ENCODE results near the gene RRAS2. TPM values are rescaled to one million over a fixed set of nuclear protein-coding genes. Genes with fewer than 3 reads are reported as not detected.

The RRAS2 gene
- total RNA-seq, 2 donors from 2014 or later: 15.8 to 27.5 TPM

GRCh38 chr11:14331476-14332136, 27.4 kb downstream of the RRAS2 start:
- H3K4me3 ChIP-seq: no peak overlapping the region
- no peak for DNase-seq
- TF ChIP-seq POLR2A (IDR thresholded peaks at IDR 0.05) (no peak), CTCF (IDR thresholded peaks at IDR 0.05) (no peak)
- no peaks in the 10 kb centered on the region for H3K4me1 ChIP-seq
- 71 to 86% methylated on average over 6 of the region's 6 CpGs for WGBS, 2 donors
- H3K36me3 ChIP-seq (replicated peaks in 1 of 2; ENCODE audit: insufficient read depth in 1 of 2, low read depth in 2 of 2): no peaks in the 10 kb centered on the region
- H3K27ac ChIP-seq: no peak overlapping the region
- no peaks in the 10 kb centered on the region for H3K27me3 ChIP-seq
- ATAC-seq: no peak
- no peaks in the 10 kb centered on the region for H3K9me3 ChIP-seq
- intact Hi-C loops (cut with DNase I): no loop called here

- no peaks in the 10 kb centered on the region for H3K4me1 ChIP-seq
- no peaks in the 10 kb centered on the region for H3K9me3 ChIP-seq
- ATAC-seq (no peak), DNase-seq (no peak)
- intact Hi-C loops (cut with DNase I): no loop called here
- H3K36me3 ChIP-seq (replicated peaks in 1 of 2; ENCODE audit: insufficient read depth in 1 of 2, low read depth in 2 of 2): no peaks in the 10 kb centered on the region
- TF ChIP-seq CTCF (IDR thresholded peaks at IDR 0.05): no peak
- TF ChIP-seq POLR2A (IDR thresholded peaks at IDR 0.05): no peak
- no peak overlapping the region for H3K4me3 ChIP-seq
- 95 to 98% methylated on average over 2 of the region's 2 CpGs for WGBS, 2 donors
- no peak overlapping the region for H3K27ac ChIP-seq
- H3K27me3 ChIP-seq: no peaks in the 10 kb centered on the region
Observed at GRCh38 chr11:14330881-14331280, 28.1 kb downstream of the RRAS2 start.

- ATAC-seq (no peak), DNase-seq (no peak)
- intact Hi-C loops (cut with DNase I): no loop called here
Observed at GRCh38 chr11:14329702-14330101, 29.3 kb downstream of the RRAS2 start.

GRCh38 chr11:14327116-14327515, 31.9 kb downstream of the RRAS2 start:
- DNase-seq (no peak), ATAC-seq (no peak)
- no peaks in the 10 kb centered on the region for H3K36me3 ChIP-seq (replicated peaks in 1 of 2; ENCODE audit: insufficient read depth in 1 of 2, low read depth in 2 of 2)
- TF ChIP-seq POLR2A (IDR thresholded peaks at IDR 0.05): no peak
- TF ChIP-seq CTCF (IDR thresholded peaks at IDR 0.05): no peak
- H3K27me3 ChIP-seq: no peaks in the 10 kb centered on the region
- no peaks in the 10 kb centered on the region for H3K4me1 ChIP-seq
- no peak overlapping the region for H3K4me3 ChIP-seq
- intact Hi-C loops (cut with DNase I): no loop called here
- H3K27ac ChIP-seq: no peak overlapping the region
- no peaks in the 10 kb centered on the region for H3K9me3 ChIP-seq

More at GRCh38 chr11:14329702-14330101, 29.3 kb downstream of the RRAS2 start:
- Histone ChIP-seq H3K4me3 (no peak overlapping the region), H3K36me3 (replicated peaks in 1 of 2; ENCODE audit: insufficient read depth in 1 of 2, low read depth in 2 of 2) (no peaks in the 10 kb centered on the region), H3K27me3 (no peaks in the 10 kb centered on the region), H3K27ac (no peak overlapping the region), H3K9me3 (no peaks in the 10 kb centered on the region), H3K4me1 (no peaks in the 10 kb centered on the region)
- no peak for TF ChIP-seq POLR2A (IDR thresholded peaks at IDR 0.05)
- TF ChIP-seq CTCF (IDR thresholded peaks at IDR 0.05): no peak
- WGBS, 2 donors: 71 to 91% methylated on average over 2 of the region's 2 CpGs

- ATAC-seq: no peak
- no peak overlapping the region for H3K4me3 ChIP-seq
- 92 to 93% methylated on average over 6 of the region's 6 CpGs for WGBS, 2 donors
- H3K27me3 ChIP-seq: no peaks in the 10 kb centered on the region
- peaks cover 7% of the 10 kb centered on the region for H3K4me1 ChIP-seq
- DNase-seq: no peak
- H3K9me3 ChIP-seq: no peaks in the 10 kb centered on the region
- intact Hi-C loops (cut with DNase I): no loop called here
- no peak for TF ChIP-seq POLR2A (IDR thresholded peaks at IDR 0.05)
- H3K27ac ChIP-seq: no peak overlapping the region
- no peaks in the 10 kb centered on the region for H3K36me3 ChIP-seq (replicated peaks in 1 of 2; ENCODE audit: insufficient read depth in 1 of 2, low read depth in 2 of 2)
Observed at GRCh38 chr11:14323118-14323676, 35.8 kb downstream of the RRAS2 start.
